Neural progenitor cell (in vitro differentiated cells): ENCODE measurements around the gene BRD7. TPM values are rescaled to one million over a fixed set of nuclear protein-coding genes. Genes with fewer than 3 reads are reported as not detected.
A peak's percentile ranks its signal among the peaks of the same experiment; 100 is the strongest.

Source experiments
- DNase-seq: peaks from one replicate; pipeline ENCODE4 v3.0.0-alpha.2; 2016; ENCODE audit warnings: low spot score
- H2AFZ ChIP-seq: fragments of 200-600 bp; sonication (generic); replicated peaks from 2 replicates; pipeline ENCODE4 v1.6.1; 2016; ENCODE audit warnings: antibody characterized with exemption
- H3F3A ChIP-seq: fragments of 200-600 bp; sonication (generic); 2 replicates; pipeline ENCODE4 v1.6.1; 2016; ENCODE audit warnings: antibody characterized with exemption, low read depth
- H3K27ac ChIP-seq: fragments of 200-600 bp; sonication (generic); 2 replicates; pipeline ENCODE4 v1.5.1; 2016; ENCODE audit warnings: mild to moderate bottlenecking
- H3K27me3 ChIP-seq: fragments of 200-600 bp; sonication (generic); 2 replicates; pipeline ENCODE4 v1.6.1; 2016; ENCODE audit warnings: mild to moderate bottlenecking, moderate library complexity
- H3K36me3 ChIP-seq: fragments of 200-600 bp; sonication (generic); 2 replicates; pipeline ENCODE4 v1.5.1; 2016
- H3K4me1 ChIP-seq: fragments of 200-600 bp; sonication (generic); 2 replicates; pipeline ENCODE4 v1.6.1; 2016; ENCODE audit warnings: mixed run types
- H3K4me2 ChIP-seq: fragments of 200-600 bp; sonication (generic); 2 replicates; pipeline ENCODE4 v1.6.1; 2016
- H3K4me3 ChIP-seq: fragments of 200-600 bp; sonication (generic); 2 replicates; pipeline ENCODE4 v1.5.1; 2016
- H3K79me2 ChIP-seq: fragments of 200-600 bp; sonication (generic); 2 replicates; pipeline ENCODE4 v1.6.1; 2016; ENCODE audit warnings: low read depth
- H3K9ac ChIP-seq: fragments of 200-600 bp; sonication (generic); 2 replicates; pipeline ENCODE4 v1.6.1; 2016
- H3K9me3 ChIP-seq: fragments of 200-600 bp; sonication (generic); 2 replicates; pipeline ENCODE4 v1.5.1; 2016; ENCODE audit warnings: low read depth
- H4K20me1 ChIP-seq: fragments of 200-600 bp; sonication (generic); 2 replicates; pipeline ENCODE4 v1.6.1; 2016; ENCODE audit warnings: low read depth
- H3K27ac Mint-ChIP-seq: 3 replicates; pipeline ENCODE4 v1.8.0; 2021; ENCODE audit warnings: mixed read lengths
- H3K27me3 Mint-ChIP-seq: 2 replicates; pipeline ENCODE4 v1.8.0; 2022; ENCODE audit warnings: low read depth, mild to moderate bottlenecking, inconsistent platforms, moderate library complexity, mixed read lengths; ENCODE audit not compliant: insufficient read depth
- H3K36me3 Mint-ChIP-seq: 3 replicates; pipeline ENCODE4 v1.8.0; 2021; ENCODE audit warnings: mixed read lengths
- H3K4me1 Mint-ChIP-seq: 3 replicates; pipeline ENCODE4 v1.8.0; 2021; ENCODE audit warnings: mixed read lengths
- H3K4me3 Mint-ChIP-seq: 3 replicates; pipeline ENCODE4 v1.8.0; 2021; ENCODE audit warnings: mild to moderate bottlenecking, moderate library complexity, mixed read lengths
- H3K9me3 Mint-ChIP-seq: 3 replicates; pipeline ENCODE4 v1.8.0; 2020; ENCODE audit warnings: mixed read lengths
- CTCF ChIP-seq: fragments of 200-600 bp; sonication (generic); IDR thresholded peaks from 2 replicates; pipeline ENCODE4 v1.5.1; 2017; ENCODE audit warnings: antibody characterized with exemption, mild to moderate bottlenecking
- EZH2 ChIP-seq: fragments of 200-600 bp; sonication (generic); IDR thresholded peaks from 2 replicates; pipeline ENCODE4 v1.6.1; 2017; ENCODE audit warnings: antibody characterized with exemption, mild to moderate bottlenecking, moderate library complexity
- EZH2phosphoT487 ChIP-seq: fragments of 200-600 bp; sonication (generic); IDR thresholded peaks from 2 replicates; pipeline ENCODE4 v1.6.1; 2017; ENCODE audit warnings: antibody characterized with exemption
- total RNA-seq: library from RNA; depleted of rRNA; stranded (reverse); fragments of >200 nt; gene quantifications from 2 replicates; pipeline ENCODE4 v1.2.3, GENCODE V29; 2015; ENCODE audit warnings: low replicate concordance

Gene BRD7
- total RNA-seq, 1 donor from 2014 or later: 164 TPM

GRCh38 chr16:50309156-50309526 is 59.6 kb downstream of the BRD7 start:
- Histone ChIP-seq H3K4me2 (no peak overlapping the region), H3K79me2 (no peaks in the 10 kb centered on the region), H3K4me3 (no peak overlapping the region), H3K9ac (no peak overlapping the region), H3F3A (no peaks in the 10 kb centered on the region), H2AFZ (no peak overlapping the region), H3K27me3 (no peaks in the 10 kb centered on the region), H3K36me3 (no peaks in the 10 kb centered on the region), H4K20me1 (no peaks in the 10 kb centered on the region), H3K9me3 (no peaks in the 10 kb centered on the region), H3K4me1 (no peaks in the 10 kb centered on the region), H3K27ac (no peak overlapping the region)
- Mint-ChIP-seq H3K9me3 (no peaks in the 10 kb centered on the region), H3K36me3 (peaks cover 3% of the 10 kb centered on the region), H3K27ac (no peak overlapping the region), H3K27me3 (peaks cover 3% of the 10 kb centered on the region), H3K4me3 (no peak overlapping the region), H3K4me1 (peaks cover 6% of the 10 kb centered on the region)
- DNase-seq: no peak
- TF ChIP-seq EZH2: no peak
- TF ChIP-seq CTCF: no peak
- no peak for TF ChIP-seq EZH2phosphoT487

GRCh38 chr16:50308237-50308965 is 60.4 kb downstream of the BRD7 start:
- TF ChIP-seq CTCF (no peak), EZH2 (no peak), EZH2phosphoT487 (no peak)
- no peaks in the 10 kb centered on the region for H3K36me3 ChIP-seq
- H3K27ac ChIP-seq: no peak overlapping the region
- H3K4me2 ChIP-seq: no peak overlapping the region
- H3K9me3 ChIP-seq: no peaks in the 10 kb centered on the region
- no peak overlapping the region for H2AFZ ChIP-seq
- no peak overlapping the region for H3K9ac ChIP-seq
- H3K27me3 ChIP-seq: no peaks in the 10 kb centered on the region
- Mint-ChIP-seq H3K4me3 (no peak overlapping the region), H3K27me3 (peaks cover 3% of the 10 kb centered on the region), H3K9me3 (no peaks in the 10 kb centered on the region), H3K27ac (no peak overlapping the region), H3K36me3 (peaks cover 3% of the 10 kb centered on the region), H3K4me1 (peaks cover 6% of the 10 kb centered on the region)
- no peaks in the 10 kb centered on the region for H3K4me1 ChIP-seq
- DNase-seq: no peak
- no peaks in the 10 kb centered on the region for H3K79me2 ChIP-seq
- H3F3A ChIP-seq: no peaks in the 10 kb centered on the region
- no peaks in the 10 kb centered on the region for H4K20me1 ChIP-seq
- no peak overlapping the region for H3K4me3 ChIP-seq

GRCh38 chr16:50306287-50306686 is 62.5 kb downstream of the BRD7 start:
- Mint-ChIP-seq H3K4me3 (no peak overlapping the region), H3K36me3 (no peaks in the 10 kb centered on the region), H3K4me1 (peaks cover 6% of the 10 kb centered on the region), H3K27ac (peak overlapping the region; percentile 46), H3K27me3 (peaks cover 2% of the 10 kb centered on the region), H3K9me3 (no peaks in the 10 kb centered on the region)
- no peak overlapping the region for H3K4me2 ChIP-seq
- H3K27ac ChIP-seq: no peak overlapping the region
- H4K20me1 ChIP-seq: no peaks in the 10 kb centered on the region
- no peaks in the 10 kb centered on the region for H3K9me3 ChIP-seq
- H3F3A ChIP-seq: no peaks in the 10 kb centered on the region
- no peaks in the 10 kb centered on the region for H3K4me1 ChIP-seq
- H2AFZ ChIP-seq: no peak overlapping the region
- H3K27me3 ChIP-seq: no peaks in the 10 kb centered on the region
- TF ChIP-seq EZH2: no peak
- no peak for TF ChIP-seq CTCF
- TF ChIP-seq EZH2phosphoT487: no peak
- H3K79me2 ChIP-seq: no peaks in the 10 kb centered on the region
- H3K36me3 ChIP-seq: no peaks in the 10 kb centered on the region
- H3K9ac ChIP-seq: no peak overlapping the region
- no peak for DNase-seq
- H3K4me3 ChIP-seq: no peak overlapping the region
